Large intestine (tissue), 3 donors: ENCODE measurements around the gene IFT74. TPM values are rescaled to one million over a fixed set of nuclear protein-coding genes. Genes with fewer than 3 reads are reported as not detected.
"Not testable (repeated sequence)": the region's sequence is repeated elsewhere in the genome, so short reads cannot be mapped to it uniquely, and the experiment has no call there.

Experiments used
- DNase-seq, 2 donors: peaks; one replicate each; pipeline versions ENCODE4 v3.0.0 to v3.0.0-alpha.2; 2013
- H3K27ac ChIP-seq: one replicate; pipeline ENCODE4 v1.5.1; 2013; ENCODE audit warnings: low read length
- H3K27me3 ChIP-seq: 2 replicates; pipeline ENCODE4 v1.6.1; 2013; ENCODE audit warnings: low read length; ENCODE audit not compliant: control insufficient read depth, insufficient read depth
- H3K36me3 ChIP-seq: 2 replicates; pipeline ENCODE4 v1.6.1; 2013; ENCODE audit warnings: low read length; ENCODE audit not compliant: control insufficient read depth, insufficient read depth
- H3K4me1 ChIP-seq: one replicate; pipeline ENCODE4 v1.6.1; 2013; ENCODE audit warnings: low read length; ENCODE audit not compliant: control insufficient read depth, insufficient read depth
- H3K4me3 ChIP-seq: one replicate; pipeline ENCODE4 v1.5.1; 2013; ENCODE audit warnings: low read length
- H3K9me3 ChIP-seq: one replicate; pipeline ENCODE4 v1.6.1; 2013; ENCODE audit warnings: mild to moderate bottlenecking, low read depth, low read length, moderate library complexity; ENCODE audit not compliant: control insufficient read depth
- WGBS: methylation state at CpG from one replicate; pipeline ENCODE4 v1.1.5; 2013; ENCODE audit warnings: low lambda C conversion rate; ENCODE audit not compliant: insufficient coverage; 5-methylcytosine and 5-hydroxymethylcytosine counted together
- polyA plus RNA-seq: library from polyadenylated mRNA; unstranded; fragments of 120-200 nt; gene quantifications from one replicate; pipeline ENCODE4 v1.2.1, GENCODE V29; 2013

Gene IFT74
- polyA plus RNA-seq, 1 donor: 20.8 TPM

DNA sequence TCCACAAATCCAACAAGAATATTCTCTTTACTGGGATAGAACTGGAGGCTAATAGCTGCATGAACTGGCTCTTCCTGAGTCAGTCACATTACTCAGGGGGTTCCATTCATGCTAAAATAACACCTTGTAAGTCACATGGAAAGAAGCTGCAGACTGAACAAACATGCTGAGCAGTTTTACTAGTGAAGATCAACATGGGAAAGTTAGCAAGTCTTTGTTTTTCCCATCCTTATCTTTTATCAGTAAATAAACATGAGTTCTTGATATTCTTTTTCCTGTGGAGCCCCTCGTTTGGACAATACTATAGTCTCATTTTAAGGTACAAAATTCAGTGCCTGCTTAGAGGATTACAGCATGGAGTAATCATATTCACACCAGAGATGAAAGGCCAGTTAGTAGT is 109.1 kb downstream of the IFT74 start:
- DNase-seq: no peak
- Histone ChIP-seq H3K4me1 (no peaks in the 10 kb centered on the region), H3K27me3 (no peaks in the 10 kb centered on the region), H3K27ac (no peak overlapping the region), H3K4me3 (no peak overlapping the region), H3K36me3 (peaks cover 7% of the 10 kb centered on the region), H3K9me3 (no peaks in the 10 kb centered on the region)
- WGBS: no CpG with 5 or more reads among the region's 1 CpG

DNA sequence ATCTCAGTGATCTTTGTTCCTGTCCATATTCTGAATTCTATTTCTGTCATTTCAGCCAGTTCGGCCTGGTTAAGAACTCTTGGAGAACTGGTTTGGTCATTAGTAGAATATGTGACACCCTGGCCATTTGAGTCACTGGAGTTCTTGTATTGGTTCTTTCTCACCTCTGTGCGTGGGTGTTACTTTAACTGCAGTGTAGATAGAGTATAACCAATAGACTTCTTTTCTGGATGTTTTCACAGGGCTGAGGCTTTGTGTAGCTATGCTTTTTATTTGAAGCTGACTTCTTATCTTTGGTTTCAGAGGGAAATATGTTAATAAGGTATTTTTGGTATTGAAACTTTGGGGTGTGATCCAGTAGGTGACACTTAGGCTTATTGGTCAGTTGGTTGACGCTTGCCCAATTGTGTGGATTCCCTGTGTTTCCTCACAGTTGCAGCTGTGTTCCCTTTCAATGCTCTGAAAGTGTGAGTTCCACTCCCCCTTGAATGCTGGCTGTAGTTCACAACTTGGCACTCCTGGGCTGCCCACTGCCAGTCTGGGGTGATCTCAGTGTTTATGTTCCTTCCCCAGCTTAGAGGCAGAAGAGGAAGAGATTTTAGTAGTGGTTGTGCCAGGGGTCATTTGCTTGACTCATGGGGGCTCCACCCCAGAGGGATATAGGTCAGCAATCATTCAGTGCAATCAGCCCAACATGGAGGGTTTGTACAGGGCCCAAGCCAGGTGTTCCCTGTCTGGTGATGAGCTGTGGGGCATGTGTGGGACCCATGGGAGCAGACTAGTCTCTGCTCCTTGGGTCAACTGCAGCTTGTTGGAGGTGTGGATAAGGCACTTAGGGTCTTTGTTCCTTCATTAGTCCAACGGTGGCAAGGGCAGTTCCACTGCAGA is 117.9 kb downstream of the IFT74 start:
- Histone ChIP-seq H3K4me3 (no peak overlapping the region), H3K27me3 (no peaks in the 10 kb centered on the region), H3K36me3 (no peaks in the 10 kb centered on the region), H3K4me1 (no peaks in the 10 kb centered on the region), H3K27ac (no peak overlapping the region), H3K9me3 (no peaks in the 10 kb centered on the region)
- WGBS: no CpG with 5 or more reads among the region's 4 CpGs
- no peak for DNase-seq

DNA sequence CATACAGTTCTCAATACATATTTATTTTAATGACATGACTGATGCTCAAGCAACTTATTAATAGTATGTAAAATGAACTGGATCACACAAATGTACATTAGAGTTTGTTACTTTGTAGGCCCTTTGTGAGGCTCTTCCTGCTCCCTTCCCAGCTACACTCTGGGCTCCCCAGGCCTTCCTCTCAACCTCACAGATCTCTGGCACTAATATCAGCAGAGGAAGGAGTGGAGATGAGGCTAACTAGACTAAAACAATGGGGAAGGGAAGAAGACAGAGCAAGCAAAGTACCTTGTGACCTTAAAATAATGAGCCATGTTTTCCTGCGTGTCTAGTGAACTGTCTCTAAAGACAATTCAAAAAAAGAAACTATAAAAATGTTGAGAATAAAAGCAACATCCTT is 122.5 kb downstream of the IFT74 start:
- H3K27me3 ChIP-seq: no peaks in the 10 kb centered on the region
- no peaks in the 10 kb centered on the region for H3K9me3 ChIP-seq
- WGBS: no CpG with 5 or more reads among the region's 1 CpG
- H3K4me3 ChIP-seq: no peak overlapping the region
- no peak overlapping the region for H3K27ac ChIP-seq
- H3K4me1 ChIP-seq: no peaks in the 10 kb centered on the region
- DNase-seq: no peak
- no peaks in the 10 kb centered on the region for H3K36me3 ChIP-seq

DNA sequence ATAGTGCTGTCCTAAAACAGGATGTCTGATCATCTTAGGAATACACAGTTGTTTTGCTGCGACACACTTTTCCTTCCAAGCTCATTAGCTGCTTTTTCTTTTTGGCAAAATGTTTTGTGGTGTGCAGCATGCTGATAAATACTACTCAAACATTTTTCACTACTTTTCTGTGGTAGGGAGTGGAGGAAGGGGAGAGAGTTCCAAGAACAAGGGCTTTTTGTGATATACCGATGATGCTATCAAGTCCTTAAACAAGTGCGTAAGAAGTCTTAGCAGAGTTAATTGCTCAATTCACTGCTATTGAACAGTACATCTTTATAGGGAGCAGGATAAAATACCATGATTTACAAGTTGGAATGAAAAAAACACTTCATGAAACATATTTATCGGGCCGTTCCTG is 129.2 kb downstream of the IFT74 start:
- Histone ChIP-seq H3K4me1 (no peaks in the 10 kb centered on the region), H3K27ac (no peak overlapping the region), H3K4me3 (no peak overlapping the region), H3K27me3 (no peaks in the 10 kb centered on the region), H3K9me3 (no peaks in the 10 kb centered on the region), H3K36me3 (no peaks in the 10 kb centered on the region)
- no peak for DNase-seq
- 100% methylated on average over 3 of the region's 5 CpGs for WGBS

DNA sequence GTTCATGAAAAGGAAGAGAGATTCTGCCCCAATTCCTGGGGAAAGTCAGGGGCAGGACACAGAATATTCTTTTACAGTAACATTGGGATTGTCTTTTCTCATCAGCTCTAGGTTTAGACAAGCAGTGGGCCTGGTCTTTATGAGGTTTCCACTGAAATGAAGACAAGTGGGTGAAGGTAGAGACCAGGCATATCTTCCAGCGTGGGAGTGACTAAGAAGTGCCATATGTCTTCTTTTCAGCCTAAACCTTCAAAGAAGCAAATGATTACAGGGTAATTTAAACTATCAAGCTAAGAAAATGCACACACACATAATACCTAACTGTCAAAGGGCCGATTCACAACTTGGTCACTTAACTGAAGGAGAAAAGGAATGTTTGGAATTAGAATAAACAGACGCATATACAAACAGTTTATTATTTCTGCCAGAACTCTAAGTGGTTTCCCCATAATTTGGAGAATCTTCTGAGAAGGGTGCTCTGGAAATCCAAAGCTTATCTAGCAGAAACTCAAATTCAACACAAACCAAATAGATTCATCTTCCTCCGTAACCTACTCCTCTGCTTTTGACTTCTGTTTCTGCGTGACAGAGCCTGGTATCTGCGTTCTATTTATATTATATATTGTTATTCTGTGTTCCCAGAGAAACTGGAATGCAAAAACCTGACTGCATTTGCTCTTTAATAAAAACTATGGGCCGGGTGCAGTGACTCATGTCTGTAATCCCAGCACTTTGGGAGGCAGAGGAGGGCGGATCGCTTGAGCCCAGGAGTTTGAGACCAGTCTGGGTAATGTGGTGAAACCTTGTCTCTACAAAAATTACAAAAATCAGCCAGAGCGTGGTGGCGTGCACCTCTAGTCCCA is 130.8 kb downstream of the IFT74 start:
- Histone ChIP-seq H3K27me3 (no peaks in the 10 kb centered on the region), H3K9me3 (no peaks in the 10 kb centered on the region), H3K4me1 (no peaks in the 10 kb centered on the region), H3K36me3 (no peaks in the 10 kb centered on the region), H3K4me3 (no peak overlapping the region), H3K27ac (no peak overlapping the region)
- 61% methylated on average over 3 of the region's 11 CpGs for WGBS
- DNase-seq: no peak

DNA sequence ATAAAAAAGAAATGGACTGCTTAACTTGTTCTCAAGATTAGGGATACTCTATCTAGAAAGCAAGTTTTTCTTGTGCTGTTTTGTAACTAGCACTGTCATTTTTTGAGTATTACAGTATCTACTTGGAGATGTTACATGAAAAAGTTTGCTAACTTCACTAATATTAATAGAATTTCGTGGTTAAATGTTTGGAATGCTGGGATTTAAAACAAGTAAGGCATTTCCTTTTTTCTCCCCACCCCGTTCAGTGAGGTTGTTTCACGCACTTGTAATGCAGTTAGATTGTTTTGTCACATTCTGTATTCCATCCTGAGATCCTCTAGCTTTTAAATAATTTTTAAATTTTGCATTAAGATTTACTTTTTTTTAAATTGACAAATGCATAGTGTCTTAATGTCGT is 132.8 kb downstream of the IFT74 start:
- Histone ChIP-seq H3K4me3 (no peak overlapping the region), H3K9me3 (peaks cover 7% of the 10 kb centered on the region), H3K4me1 (no peaks in the 10 kb centered on the region), H3K27ac (no peak overlapping the region), H3K36me3 (no peaks in the 10 kb centered on the region), H3K27me3 (no peaks in the 10 kb centered on the region)
- WGBS: no CpG with 5 or more reads among the region's 4 CpGs
- no peak for DNase-seq

DNA sequence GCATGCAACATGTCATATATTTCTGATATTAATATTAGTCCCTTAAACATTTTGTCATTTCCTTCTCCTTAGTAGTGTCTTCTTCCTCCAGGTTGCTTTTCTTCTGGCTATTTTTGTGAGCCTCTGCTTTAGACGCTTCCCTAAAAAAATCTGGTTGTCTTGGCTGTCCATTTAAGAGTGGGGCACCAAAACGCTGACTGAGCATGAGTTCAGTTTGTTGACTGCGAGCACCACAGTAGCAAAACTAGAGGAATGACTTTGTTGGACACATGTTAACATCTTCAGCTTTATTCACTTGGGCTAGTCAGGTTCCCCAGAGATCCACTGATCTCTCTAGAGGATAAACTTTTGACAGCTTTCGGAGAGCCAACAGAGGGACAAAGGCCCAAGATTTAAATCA is 133.5 kb downstream of the IFT74 start:
- DNase-seq: no peak
- no peaks in the 10 kb centered on the region for H3K4me1 ChIP-seq
- WGBS: 100% methylated on average over 1 of the region's 4 CpGs
- no peaks in the 10 kb centered on the region for H3K36me3 ChIP-seq
- H3K27ac ChIP-seq: no peak overlapping the region
- H3K4me3 ChIP-seq: no peak overlapping the region
- H3K27me3 ChIP-seq: no peaks in the 10 kb centered on the region
- peaks cover 7% of the 10 kb centered on the region for H3K9me3 ChIP-seq

DNA sequence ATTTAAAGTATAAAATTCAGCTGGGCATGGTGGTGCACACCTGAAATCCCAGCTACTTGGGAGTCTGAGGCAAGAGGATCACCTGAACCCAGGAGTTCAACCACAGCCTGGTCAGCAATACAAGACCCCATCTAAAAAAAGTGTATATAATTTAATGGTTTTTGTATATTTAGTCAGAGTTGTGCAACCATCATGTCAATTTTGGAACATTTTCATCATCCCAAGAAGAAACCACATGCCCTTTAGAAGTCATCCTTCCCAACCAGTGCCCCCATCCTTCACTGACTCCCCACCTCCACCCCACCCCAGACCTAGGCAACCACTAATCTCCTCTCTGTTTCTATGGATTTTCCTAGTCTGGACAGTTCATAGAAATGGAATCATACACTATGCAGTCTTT is 134.0 kb downstream of the IFT74 start:
- no peak for DNase-seq
- Histone ChIP-seq H3K27ac (no peak overlapping the region), H3K27me3 (no peaks in the 10 kb centered on the region), H3K4me1 (no peaks in the 10 kb centered on the region), H3K36me3 (no peaks in the 10 kb centered on the region), H3K9me3 (peaks cover 7% of the 10 kb centered on the region), H3K4me3 (no peak overlapping the region)

DNA sequence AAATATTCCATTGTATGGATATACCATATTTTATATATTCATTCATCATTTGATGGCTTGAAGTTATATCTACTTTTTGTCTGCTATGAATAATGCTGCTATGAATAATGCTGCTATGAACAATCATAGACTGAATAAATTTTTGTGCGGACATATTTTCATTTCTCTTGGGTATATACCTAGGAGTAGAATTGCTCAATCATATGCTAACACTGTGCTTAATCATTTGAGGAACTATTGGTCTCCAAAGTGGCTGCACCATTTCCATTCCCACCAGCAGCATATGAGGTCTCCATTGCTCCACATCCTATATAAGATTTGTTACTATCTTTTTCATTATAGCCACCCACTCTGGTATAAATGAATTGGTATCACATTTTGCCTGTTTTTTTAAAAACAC is 134.5 kb downstream of the IFT74 start:
- H3K27ac ChIP-seq: no peak overlapping the region
- H3K9me3 ChIP-seq: peaks cover 7% of the 10 kb centered on the region
- no CpG with 5 or more reads among the region's 1 CpG for WGBS
- H3K27me3 ChIP-seq: no peaks in the 10 kb centered on the region
- DNase-seq: no peak
- no peaks in the 10 kb centered on the region for H3K4me1 ChIP-seq
- H3K4me3 ChIP-seq: no peak overlapping the region
- no peaks in the 10 kb centered on the region for H3K36me3 ChIP-seq

DNA sequence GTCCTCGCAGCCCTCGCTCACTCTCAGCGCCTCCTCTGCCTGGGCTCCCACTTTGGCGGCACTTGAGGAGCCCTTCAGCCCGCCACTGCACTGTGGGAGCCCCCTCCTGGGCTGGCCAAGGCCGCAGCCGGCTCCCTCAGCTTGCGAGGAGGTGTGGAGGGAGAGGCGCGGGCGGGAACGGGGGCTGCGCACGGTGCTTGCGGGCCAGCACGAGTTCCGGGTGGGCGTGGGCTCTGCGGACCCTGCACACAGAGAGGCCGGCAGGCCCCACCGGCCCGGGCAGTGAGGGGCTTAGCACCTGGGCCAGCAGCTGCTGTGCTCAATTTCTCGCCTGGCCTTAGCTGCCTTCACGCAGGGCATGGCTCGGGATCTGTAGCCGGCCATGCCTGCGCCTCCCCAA is 136.3 kb downstream of the IFT74 start:
- no CpG with 5 or more reads among the region's 27 CpGs for WGBS
- not testable (repeated sequence) for H3K36me3 ChIP-seq, H3K4me3 ChIP-seq, H3K27me3 ChIP-seq, H3K9me3 ChIP-seq, H3K27ac ChIP-seq, H3K4me1 ChIP-seq, DNase-seq
